Progenitor cell of endocrine pancreas (in vitro differentiated cells): Measurements from ENCODE around the gene EN2. TPM values are rescaled to one million over a fixed set of nuclear protein-coding genes. Genes with fewer than 3 reads are reported as not detected.

Source experiments
- DNase-seq: peaks from one replicate; pipeline ENCODE4 v3.0.0; 2021; ENCODE audit warnings: low spot score; ENCODE audit not compliant: unreplicated experiment
- H3K27ac Mint-ChIP-seq: 2 replicates; pipeline ENCODE4 v1.8.0; 2021; ENCODE audit warnings: mild to moderate bottlenecking, moderate library complexity, mixed read lengths
- H3K27me3 Mint-ChIP-seq: 2 replicates; pipeline ENCODE4 v1.8.0; 2021; ENCODE audit warnings: mixed read lengths
- H3K36me3 Mint-ChIP-seq: 2 replicates; pipeline ENCODE4 v1.8.0; 2022; ENCODE audit warnings: mixed read lengths; ENCODE audit not compliant: insufficient read depth
- H3K4me1 Mint-ChIP-seq: 2 replicates; pipeline ENCODE4 v1.8.0; 2021; ENCODE audit warnings: low read depth, mixed read lengths
- H3K4me3 Mint-ChIP-seq: 2 replicates; pipeline ENCODE4 v1.8.0; 2021; ENCODE audit warnings: low read depth, mild to moderate bottlenecking, moderate library complexity, mixed read lengths
- H3K9me3 Mint-ChIP-seq: 2 replicates; pipeline ENCODE4 v1.8.0; 2021; ENCODE audit warnings: low read depth, mixed read lengths
- CTCF ChIP-seq: fragments of 200-600 bp; sonication (generic); IDR thresholded peaks from one replicate; pipeline ENCODE4 v1.5.0; 2021; ENCODE audit warnings: antibody characterized with exemption, mild to moderate bottlenecking; ENCODE audit not compliant: unreplicated experiment
- total RNA-seq: library from RNA; stranded (reverse); gene quantifications from 2 replicates; pipeline ENCODE4 v1.2.1, GENCODE V29; 2021

The EN2 gene
- total RNA-seq, 1 donor from 2014 or later: not detected

DNA sequence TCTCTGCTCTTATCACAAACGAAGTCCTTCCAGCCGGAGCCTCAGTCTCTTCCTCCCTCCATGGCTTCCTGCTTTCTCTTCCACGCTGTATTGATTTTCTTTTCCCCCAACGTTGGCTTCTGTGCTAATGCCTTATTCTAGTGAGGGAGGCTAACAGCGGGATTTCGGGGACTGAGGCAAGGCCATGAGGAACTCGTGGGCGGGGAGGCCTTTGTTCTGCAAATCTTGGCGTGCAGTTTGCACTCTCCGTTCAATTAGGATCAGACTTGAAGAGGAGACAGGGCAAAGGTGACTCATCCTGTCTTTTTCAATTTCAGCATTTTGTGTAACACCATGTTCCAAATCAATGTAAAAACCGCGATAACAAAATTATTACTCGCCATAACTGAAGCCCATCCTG is 25.3 kb downstream of the EN2 start:
- Mint-ChIP-seq H3K4me1 (peaks cover 4% of the 10 kb centered on the region), H3K27me3 (peaks cover 77% of the 10 kb centered on the region), H3K4me3 (no peak overlapping the region), H3K36me3 (no peaks in the 10 kb centered on the region), H3K9me3 (no peaks in the 10 kb centered on the region), H3K27ac (no peak overlapping the region)
- DNase-seq: no peak
- TF ChIP-seq CTCF: no peak

GRCh38 chr7:155483868-155484325 is 26.0 kb downstream of the EN2 start:
- TF ChIP-seq CTCF: no peak
- no peak for DNase-seq
- H3K27ac Mint-ChIP-seq: no peak overlapping the region
- no peaks in the 10 kb centered on the region for H3K9me3 Mint-ChIP-seq
- H3K36me3 Mint-ChIP-seq: no peaks in the 10 kb centered on the region
- H3K4me3 Mint-ChIP-seq: no peak overlapping the region
- peaks cover 76% of the 10 kb centered on the region for H3K27me3 Mint-ChIP-seq
- H3K4me1 Mint-ChIP-seq: peaks cover 4% of the 10 kb centered on the region

DNA sequence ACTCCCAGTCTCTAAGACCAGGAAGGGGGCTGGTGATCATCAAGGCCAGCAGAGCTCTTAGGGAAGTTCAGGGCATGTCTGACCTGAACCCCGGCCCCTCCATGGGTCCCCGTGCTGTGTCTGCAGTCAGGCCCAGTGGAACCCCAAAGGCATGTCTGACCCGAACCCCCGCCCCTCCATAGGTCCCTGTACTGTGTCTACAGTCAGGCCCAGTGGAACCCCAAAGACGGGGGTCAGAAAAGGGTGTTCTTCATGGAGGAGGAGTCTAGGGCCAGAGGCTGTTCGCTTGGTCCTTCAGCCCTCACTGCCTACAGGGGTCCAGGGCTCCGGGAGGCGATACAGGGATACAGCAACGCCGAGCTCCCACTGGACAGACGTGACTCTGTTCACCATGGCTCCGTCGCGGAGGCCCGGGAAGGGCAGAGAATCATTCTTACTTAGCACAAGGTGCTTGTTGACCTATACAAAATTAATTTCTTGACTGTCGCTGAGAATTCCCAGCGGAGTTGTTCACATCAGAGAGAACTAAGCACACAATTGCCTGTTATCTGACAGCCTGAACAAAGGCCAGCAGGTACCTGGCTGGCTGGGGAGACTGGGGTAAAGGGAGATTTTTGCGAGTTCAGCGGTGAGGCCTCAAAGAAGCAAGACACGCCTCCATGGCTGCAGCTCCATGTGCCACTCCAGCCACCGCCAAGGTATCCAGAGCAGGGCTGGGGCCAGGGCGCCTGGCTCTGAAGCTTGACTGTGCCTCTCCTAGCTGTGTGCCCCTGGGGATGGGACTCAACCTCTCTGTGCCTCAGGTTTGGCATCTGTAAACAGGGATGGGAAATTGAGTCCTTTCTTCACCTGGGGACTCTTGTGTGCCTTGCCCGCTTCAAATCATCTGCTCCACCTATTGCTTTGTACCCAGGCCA is 26.8 kb downstream of the EN2 start:
- H3K4me3 Mint-ChIP-seq: no peak overlapping the region
- H3K4me1 Mint-ChIP-seq: peaks cover 4% of the 10 kb centered on the region
- H3K27ac Mint-ChIP-seq: no peak overlapping the region
- no peaks in the 10 kb centered on the region for H3K9me3 Mint-ChIP-seq
- no peak for DNase-seq
- H3K27me3 Mint-ChIP-seq: peaks cover 79% of the 10 kb centered on the region
- no peak for TF ChIP-seq CTCF
- H3K36me3 Mint-ChIP-seq: no peaks in the 10 kb centered on the region

- Mint-ChIP-seq H3K27me3 (peaks cover 85% of the 10 kb centered on the region), H3K9me3 (no peaks in the 10 kb centered on the region), H3K36me3 (peaks cover 2% of the 10 kb centered on the region), H3K4me1 (peaks cover 6% of the 10 kb centered on the region), H3K4me3 (no peak overlapping the region), H3K27ac (no peak overlapping the region)
- TF ChIP-seq CTCF: no peak
- DNase-seq: no peak
These were observed 29.0 kb downstream of the EN2 start for GRCh38 chr7:155486783-155487508.

DNA sequence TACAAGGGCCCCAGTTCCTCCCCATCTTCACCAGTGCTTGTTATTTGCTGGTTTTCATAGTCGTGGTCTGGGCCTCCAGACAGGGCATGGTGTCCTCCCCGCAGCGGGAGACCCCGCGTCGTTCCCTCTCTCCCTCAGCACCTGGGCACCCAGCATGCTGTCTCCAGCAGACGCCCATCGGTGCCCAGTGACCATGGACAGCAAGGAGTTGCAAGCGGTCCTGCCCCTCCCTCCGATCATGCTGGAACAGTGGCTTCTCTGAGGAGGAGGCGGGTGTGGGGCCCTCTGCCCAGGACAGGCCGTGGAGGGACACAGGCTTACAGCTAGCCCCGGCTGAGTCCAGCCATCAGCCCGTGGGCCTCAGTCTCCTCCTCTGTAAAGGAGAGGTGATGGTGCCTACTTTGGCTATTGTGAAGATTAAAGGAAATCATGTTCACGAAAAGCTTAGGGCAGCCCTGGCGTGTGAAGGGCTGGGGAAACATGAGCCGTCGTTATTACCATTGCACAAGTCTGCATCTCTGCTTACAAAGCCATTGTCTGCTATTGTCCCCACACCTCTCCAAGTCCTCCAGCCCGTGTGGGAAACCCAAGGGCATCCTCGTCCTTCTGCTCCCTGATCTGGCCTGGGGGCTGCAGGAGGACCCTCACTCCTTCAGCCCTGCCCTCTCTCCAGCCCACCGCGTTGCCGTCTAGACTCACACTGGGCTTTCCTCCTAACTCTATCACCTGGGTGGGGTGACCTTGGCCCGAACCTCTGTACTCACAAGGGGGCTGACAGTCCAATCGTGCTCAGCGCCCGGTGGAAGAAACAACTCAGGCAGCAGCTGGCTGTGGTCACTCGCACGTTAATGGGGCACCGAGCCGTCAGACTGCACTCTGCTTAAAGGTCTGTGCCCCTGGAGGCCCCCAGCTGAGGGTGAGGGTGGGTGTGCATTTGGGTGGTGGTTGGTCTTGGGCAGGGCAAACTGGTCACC is 29.9 kb downstream of the EN2 start:
- H3K27me3 Mint-ChIP-seq: peaks cover 85% of the 10 kb centered on the region
- no peaks in the 10 kb centered on the region for H3K9me3 Mint-ChIP-seq
- H3K4me1 Mint-ChIP-seq: peaks cover 6% of the 10 kb centered on the region

More for the DNA sequence above, 29.9 kb downstream of the EN2 start:
- no peak for DNase-seq
- TF ChIP-seq CTCF: no peak
- H3K4me3 Mint-ChIP-seq: no peak overlapping the region
- H3K27ac Mint-ChIP-seq: no peak overlapping the region
- peaks cover 2% of the 10 kb centered on the region for H3K36me3 Mint-ChIP-seq
